ENCODE data around the gene ZNF586. TPM values are rescaled to one million over a fixed set of nuclear protein-coding genes. Genes with fewer than 3 reads are reported as not detected.

ZNF586 gene
- total RNA-seq, 2 donors from 2014 or later = 15.1 to 17.0 TPM

GRCh38 chr19:57755031-57755430 is 14.4 kb upstream of the ZNF586 start:
- H3K9ac ChIP-seq (ENCODE audit: extremely low read depth, low read length, poor library complexity, severe bottlenecking) = no peak overlapping the region
- DNase-seq = no peak
- H3K27me3 Mint-ChIP-seq (ENCODE audit: insufficient read depth) = no peaks in the 10 kb centered on the region
- peaks cover 28% of the 10 kb centered on the region for H3K9me3 ChIP-seq (ENCODE audit: control insufficient read depth, low read length)
- no peaks in the 10 kb centered on the region for H3K27me3 ChIP-seq (ENCODE audit: control insufficient read depth, insufficient read depth, low read length, poor library complexity, severe bottlenecking)
- H3K4me3 ChIP-seq (ENCODE audit: low read length) = no peak overlapping the region
- H3K36me3 Mint-ChIP-seq (ENCODE audit: low read depth) = peaks cover 84% of the 10 kb centered on the region
- H3K27ac ChIP-seq (ENCODE audit: low read depth, low read length) = no peak overlapping the region
- no peaks in the 10 kb centered on the region for H3K4me1 ChIP-seq (ENCODE audit: control insufficient read depth, insufficient read depth, low read length)
- no peaks in the 10 kb centered on the region for H3K4me1 Mint-ChIP-seq
- H3K36me3 ChIP-seq (ENCODE audit: control insufficient read depth, insufficient read depth, low read length) = peaks cover 88% of the 10 kb centered on the region
- WGBS, 2 experiments (ENCODE audit: insufficient coverage in 1 of 2, insufficient read length in 1 of 2) = 97 to 100% methylated on average over 4 of the region's 4 CpGs
- H3K27ac Mint-ChIP-seq = no peak overlapping the region
- no peak overlapping the region for H3K4me3 Mint-ChIP-seq
- H3K9me3 Mint-ChIP-seq = peaks cover 38% of the 10 kb centered on the region
- no peak for TF ChIP-seq CTCF (conservative IDR thresholded peaks at IDR 0.05)

GRCh38 chr19:57757941-57758340 is 11.5 kb upstream of the ZNF586 start:
- H3K9me3 ChIP-seq (ENCODE audit: control insufficient read depth, low read length) = peaks cover 24% of the 10 kb centered on the region
- Mint-ChIP-seq H3K27ac (no peak overlapping the region), H3K27me3 (ENCODE audit: insufficient read depth) (no peaks in the 10 kb centered on the region), H3K4me1 (no peaks in the 10 kb centered on the region), H3K4me3 (no peak overlapping the region), H3K9me3 (peaks cover 29% of the 10 kb centered on the region), H3K36me3 (ENCODE audit: low read depth) (peaks cover 76% of the 10 kb centered on the region)
- no peak overlapping the region for H3K27ac ChIP-seq (ENCODE audit: low read depth, low read length)
- H3K4me3 ChIP-seq (ENCODE audit: low read length) = no peak overlapping the region
- H3K9ac ChIP-seq (ENCODE audit: extremely low read depth, low read length, poor library complexity, severe bottlenecking) = no peak overlapping the region
- no peaks in the 10 kb centered on the region for H3K27me3 ChIP-seq (ENCODE audit: control insufficient read depth, insufficient read depth, low read length, poor library complexity, severe bottlenecking)
- H3K4me1 ChIP-seq (ENCODE audit: control insufficient read depth, insufficient read depth, low read length) = no peaks in the 10 kb centered on the region
- peaks cover 68% of the 10 kb centered on the region for H3K36me3 ChIP-seq (ENCODE audit: control insufficient read depth, insufficient read depth, low read length)
- no peak for DNase-seq
- WGBS, 2 experiments (ENCODE audit: insufficient coverage in 1 of 2, insufficient read length in 1 of 2) = 95% methylated on average over 2 of the region's 2 CpGs; no CpG with 5 or more reads in 1 of the 2 experiments
- TF ChIP-seq CTCF (conservative IDR thresholded peaks at IDR 0.05) = no peak

GRCh38 chr19:57759096-57759495 is 10.4 kb upstream of the ZNF586 start:
- Histone ChIP-seq H3K27me3 (ENCODE audit: control insufficient read depth, insufficient read depth, low read length, poor library complexity, severe bottlenecking) (no peaks in the 10 kb centered on the region), H3K36me3 (ENCODE audit: control insufficient read depth, insufficient read depth, low read length) (peaks cover 56% of the 10 kb centered on the region), H3K4me3 (ENCODE audit: low read length) (no peak overlapping the region), H3K9me3 (ENCODE audit: control insufficient read depth, low read length) (peaks cover 13% of the 10 kb centered on the region), H3K4me1 (ENCODE audit: control insufficient read depth, insufficient read depth, low read length) (no peaks in the 10 kb centered on the region), H3K9ac (ENCODE audit: extremely low read depth, low read length, poor library complexity, severe bottlenecking) (no peak overlapping the region), H3K27ac (ENCODE audit: low read depth, low read length) (no peak overlapping the region)
- TF ChIP-seq CTCF (conservative IDR thresholded peaks at IDR 0.05) = no peak
- Mint-ChIP-seq H3K36me3 (ENCODE audit: low read depth) (peaks cover 75% of the 10 kb centered on the region), H3K27ac (no peak overlapping the region), H3K27me3 (ENCODE audit: insufficient read depth) (no peaks in the 10 kb centered on the region), H3K9me3 (peaks cover 22% of the 10 kb centered on the region), H3K4me3 (no peak overlapping the region), H3K4me1 (no peaks in the 10 kb centered on the region)
- no peak for DNase-seq
- WGBS, 2 experiments (ENCODE audit: insufficient coverage in 1 of 2, insufficient read length in 1 of 2) = 85 to 98% methylated on average over 2 of the region's 2 CpGs
